HEK293 (cell line): Measurements from ENCODE around the gene PSTPIP1.

ENCODE experiments used
- ZNF16 ChIP-seq: fragments of 450-650 bp; formaldehyde crosslinking; IDR thresholded peaks from 2 replicates; pipeline ENCODE4 v1.5.1; 2016; ENCODE audit warnings: low read depth, missing biosample characterization, missing genetic modification characterization
- ZNF768 ChIP-seq: fragments of 450-650 bp; formaldehyde crosslinking; IDR thresholded peaks from 2 replicates; pipeline ENCODE4 v1.5.1; 2018; ENCODE audit warnings: missing biosample characterization, mild to moderate bottlenecking, missing genetic modification characterization
- ZNF830 ChIP-seq: fragments of 450-650 bp; IDR thresholded peaks from 2 replicates; pipeline ENCODE4 v1.5.0; 2018; ENCODE audit warnings: missing biosample characterization, missing genetic modification characterization, low read depth, mild to moderate bottlenecking, moderate library complexity
- TF ChIP-seq, protein P1 (sequence below): IDR thresholded peaks from 2 replicates; pipeline ENCODE4 v1.6.1; 2011; ENCODE audit warnings: mild to moderate bottlenecking, low read depth, low read length, borderline replicate concordance
- TF ChIP-seq, protein P2 (sequence below): fragments of 450-650 bp; formaldehyde crosslinking; IDR thresholded peaks from 2 replicates; pipeline ENCODE4 v1.5.1; 2016; ENCODE audit warnings: missing biosample characterization, missing genetic modification characterization

DNA sequence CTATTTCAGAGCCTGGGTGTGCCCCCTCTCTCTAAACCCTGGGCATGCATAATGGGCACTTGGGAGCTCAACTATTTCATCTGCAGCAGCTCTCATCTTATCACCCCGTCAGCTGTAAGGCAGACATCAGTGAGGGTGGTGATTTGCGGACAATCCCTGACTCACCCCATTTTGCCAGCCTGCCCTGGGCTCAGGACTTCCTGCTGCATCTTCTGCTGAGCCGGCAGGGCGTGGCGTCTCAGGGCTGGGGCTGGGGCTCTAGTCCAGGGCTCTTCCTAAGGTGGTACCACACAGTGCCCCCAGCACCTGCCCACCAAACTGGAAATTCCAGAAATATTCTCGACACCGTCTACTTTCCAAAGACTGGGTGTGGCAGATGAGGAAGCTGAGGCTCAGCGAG lies 925 bp upstream of the PSTPIP1 start:
- TF ChIP-seq ZNF16 (tag by site-specific recombination), result no peak
- TF ChIP-seq, protein P1, sequence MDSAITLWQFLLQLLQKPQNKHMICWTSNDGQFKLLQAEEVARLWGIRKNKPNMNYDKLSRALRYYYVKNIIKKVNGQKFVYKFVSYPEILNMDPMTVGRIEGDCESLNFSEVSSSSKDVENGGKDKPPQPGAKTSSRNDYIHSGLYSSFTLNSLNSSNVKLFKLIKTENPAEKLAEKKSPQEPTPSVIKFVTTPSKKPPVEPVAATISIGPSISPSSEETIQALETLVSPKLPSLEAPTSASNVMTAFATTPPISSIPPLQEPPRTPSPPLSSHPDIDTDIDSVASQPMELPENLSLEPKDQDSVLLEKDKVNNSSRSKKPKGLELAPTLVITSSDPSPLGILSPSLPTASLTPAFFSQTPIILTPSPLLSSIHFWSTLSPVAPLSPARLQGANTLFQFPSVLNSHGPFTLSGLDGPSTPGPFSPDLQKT, result no peak
- no peak for TF ChIP-seq ZNF768 (tag by site-specific recombination)
- TF ChIP-seq, protein P2, sequence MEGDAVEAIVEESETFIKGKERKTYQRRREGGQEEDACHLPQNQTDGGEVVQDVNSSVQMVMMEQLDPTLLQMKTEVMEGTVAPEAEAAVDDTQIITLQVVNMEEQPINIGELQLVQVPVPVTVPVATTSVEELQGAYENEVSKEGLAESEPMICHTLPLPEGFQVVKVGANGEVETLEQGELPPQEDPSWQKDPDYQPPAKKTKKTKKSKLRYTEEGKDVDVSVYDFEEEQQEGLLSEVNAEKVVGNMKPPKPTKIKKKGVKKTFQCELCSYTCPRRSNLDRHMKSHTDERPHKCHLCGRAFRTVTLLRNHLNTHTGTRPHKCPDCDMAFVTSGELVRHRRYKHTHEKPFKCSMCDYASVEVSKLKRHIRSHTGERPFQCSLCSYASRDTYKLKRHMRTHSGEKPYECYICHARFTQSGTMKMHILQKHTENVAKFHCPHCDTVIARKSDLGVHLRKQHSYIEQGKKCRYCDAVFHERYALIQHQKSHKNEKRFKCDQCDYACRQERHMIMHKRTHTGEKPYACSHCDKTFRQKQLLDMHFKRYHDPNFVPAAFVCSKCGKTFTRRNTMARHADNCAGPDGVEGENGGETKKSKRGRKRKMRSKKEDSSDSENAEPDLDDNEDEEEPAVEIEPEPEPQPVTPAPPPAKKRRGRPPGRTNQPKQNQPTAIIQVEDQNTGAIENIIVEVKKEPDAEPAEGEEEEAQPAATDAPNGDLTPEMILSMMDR (tag by site-specific recombination), result no peak
- no peak for TF ChIP-seq ZNF830 (tag by site-specific recombination)
